H1 (cell line): Measurements from ENCODE around the gene SAMD4A. TPM values are rescaled to one million over a fixed set of nuclear protein-coding genes. Genes with fewer than 3 reads are reported as not detected.

ENCODE experiments used
- CHD2 ChIP-seq: IDR thresholded peaks from 2 replicates; pipeline ENCODE4 v1.6.1; 2012; ENCODE audit warnings: low read length, improper control_type of control experiment
- MAFK ChIP-seq: IDR thresholded peaks from 2 replicates; pipeline ENCODE4 v1.6.1; 2012; ENCODE audit warnings: low read depth, mild to moderate bottlenecking, improper control_type of control experiment, low read length
- SAP30 ChIP-seq: fragments of 300-600 bp; sonication (generic); IDR thresholded peaks from 2 replicates; pipeline ENCODE4 v1.7.1; 2012; ENCODE audit warnings: low read length, moderate library complexity, mild to moderate bottlenecking, inconsistent platforms; ENCODE audit not compliant: insufficient read depth, insufficient replicate concordance
- SP4 ChIP-seq: IDR thresholded peaks from 2 replicates; pipeline ENCODE4 v1.6.1; 2012; ENCODE audit warnings: low read length, inconsistent platforms
- TAF7 ChIP-seq: optimal IDR thresholded peaks from 2 replicates; pipeline ENCODE3; 2011; ENCODE audit warnings: low read depth, mild to moderate bottlenecking, inconsistent platforms, low read length, moderate library complexity, borderline replicate concordance
- polyA plus RNA-seq, 7 experiments: library from polyadenylated mRNA; depleted of rRNA in 3 of 7; stranded (reverse) in 5 of 7; unstranded in 2 of 7; fragments of >200 nt in 5 of 7; fragments of 200-250 nt in 2 of 7; gene quantifications; 1 replicate in 5 of 7; 2 replicates in 1 of 7; 4 replicates in 1 of 7; pipeline versions ENCODE4 v1.2.1 to v1.2.3, GENCODE V29; 2011 to 2013; ENCODE audit warnings: missing spikeins in 2 of 7, mixed read lengths in 2 of 7
- total RNA-seq: library from RNA; stranded (reverse); fragmentation: NEBNext Ultra II Directional; extraction: Animal tissue kit (Norgen Biotek cat#: 25700); gene quantifications from 2 replicates; pipeline ENCODE4 v1.2.1, GENCODE V29; 2021
- TF ChIP-seq, protein P1 (sequence below), 3 experiments: IDR thresholded peaks; 1 replicate in 2 of 3; 2 replicates in 1 of 3; pipeline versions ENCODE4 v1.5.1 to v1.6.1; 2011; ENCODE audit warnings: low read length in 3 of 3, mild to moderate bottlenecking in 3 of 3, inconsistent platforms in 2 of 3, low read depth in 1 of 3, moderate library complexity in 1 of 3; ENCODE audit not compliant: insufficient read depth in 1 of 3; ENCODE audit errors: control extremely low read depth in 1 of 3
- TF ChIP-seq, protein P2 (sequence below): fragments of 300-600 bp; sonication (generic); IDR thresholded peaks from 2 replicates; pipeline ENCODE4 v1.7.1; 2012; ENCODE audit warnings: low read length, moderate library complexity, mild to moderate bottlenecking, inconsistent platforms; ENCODE audit not compliant: insufficient replicate concordance

SAMD4A gene
- total and polyA plus RNA-seq, 2 of the 8 experiments (the other 6 are each of a cell fraction or from before 2014, with no cell fraction given) = 2.4 to 12.3 TPM

DNA sequence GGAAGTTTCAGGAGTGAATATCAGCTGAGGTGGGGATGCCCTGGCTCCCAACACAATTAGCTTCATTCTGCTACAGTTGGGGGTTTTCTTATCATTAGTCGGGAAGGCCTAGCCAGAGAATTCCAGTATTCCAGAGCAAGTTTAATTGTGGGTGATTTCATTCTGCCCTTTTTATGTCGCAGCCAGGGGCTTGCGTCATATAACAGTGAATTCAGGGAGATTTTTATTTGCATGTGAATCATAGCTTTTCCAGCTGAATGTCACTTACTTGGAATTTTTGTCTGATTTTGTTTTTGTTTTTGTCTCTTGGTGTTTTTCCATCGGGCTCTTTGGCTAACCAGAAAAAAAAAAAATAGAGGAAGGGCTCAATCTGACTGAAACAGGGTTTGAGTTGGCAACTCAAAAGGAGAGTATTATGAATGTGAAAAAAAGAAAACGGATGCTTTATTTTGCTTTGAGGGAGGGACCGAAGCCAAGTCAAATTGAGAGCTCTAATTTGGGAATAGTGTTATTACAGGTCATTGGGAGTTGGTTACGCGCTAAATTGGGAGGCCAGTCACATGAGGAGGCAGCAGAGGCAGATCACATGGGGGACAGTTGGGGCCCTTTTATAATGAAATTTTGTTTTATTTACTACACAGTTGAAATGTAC, 119.4 kb downstream of the SAMD4A start (continued):
- TF ChIP-seq, protein P1, sequence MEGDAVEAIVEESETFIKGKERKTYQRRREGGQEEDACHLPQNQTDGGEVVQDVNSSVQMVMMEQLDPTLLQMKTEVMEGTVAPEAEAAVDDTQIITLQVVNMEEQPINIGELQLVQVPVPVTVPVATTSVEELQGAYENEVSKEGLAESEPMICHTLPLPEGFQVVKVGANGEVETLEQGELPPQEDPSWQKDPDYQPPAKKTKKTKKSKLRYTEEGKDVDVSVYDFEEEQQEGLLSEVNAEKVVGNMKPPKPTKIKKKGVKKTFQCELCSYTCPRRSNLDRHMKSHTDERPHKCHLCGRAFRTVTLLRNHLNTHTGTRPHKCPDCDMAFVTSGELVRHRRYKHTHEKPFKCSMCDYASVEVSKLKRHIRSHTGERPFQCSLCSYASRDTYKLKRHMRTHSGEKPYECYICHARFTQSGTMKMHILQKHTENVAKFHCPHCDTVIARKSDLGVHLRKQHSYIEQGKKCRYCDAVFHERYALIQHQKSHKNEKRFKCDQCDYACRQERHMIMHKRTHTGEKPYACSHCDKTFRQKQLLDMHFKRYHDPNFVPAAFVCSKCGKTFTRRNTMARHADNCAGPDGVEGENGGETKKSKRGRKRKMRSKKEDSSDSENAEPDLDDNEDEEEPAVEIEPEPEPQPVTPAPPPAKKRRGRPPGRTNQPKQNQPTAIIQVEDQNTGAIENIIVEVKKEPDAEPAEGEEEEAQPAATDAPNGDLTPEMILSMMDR (IDR thresholded peaks at IDR 0.05; ENCODE audit: control extremely low read depth in 1 of 3, insufficient read depth in 1 of 3, low read depth in 1 of 3, low read length in 3 of 3) = no peak
- TF ChIP-seq SAP30 = no peak
- no peak for TF ChIP-seq SP4
- no peak for TF ChIP-seq TAF7
- TF ChIP-seq MAFK = no peak
- TF ChIP-seq CHD2 = no peak
- TF ChIP-seq, protein P2, sequence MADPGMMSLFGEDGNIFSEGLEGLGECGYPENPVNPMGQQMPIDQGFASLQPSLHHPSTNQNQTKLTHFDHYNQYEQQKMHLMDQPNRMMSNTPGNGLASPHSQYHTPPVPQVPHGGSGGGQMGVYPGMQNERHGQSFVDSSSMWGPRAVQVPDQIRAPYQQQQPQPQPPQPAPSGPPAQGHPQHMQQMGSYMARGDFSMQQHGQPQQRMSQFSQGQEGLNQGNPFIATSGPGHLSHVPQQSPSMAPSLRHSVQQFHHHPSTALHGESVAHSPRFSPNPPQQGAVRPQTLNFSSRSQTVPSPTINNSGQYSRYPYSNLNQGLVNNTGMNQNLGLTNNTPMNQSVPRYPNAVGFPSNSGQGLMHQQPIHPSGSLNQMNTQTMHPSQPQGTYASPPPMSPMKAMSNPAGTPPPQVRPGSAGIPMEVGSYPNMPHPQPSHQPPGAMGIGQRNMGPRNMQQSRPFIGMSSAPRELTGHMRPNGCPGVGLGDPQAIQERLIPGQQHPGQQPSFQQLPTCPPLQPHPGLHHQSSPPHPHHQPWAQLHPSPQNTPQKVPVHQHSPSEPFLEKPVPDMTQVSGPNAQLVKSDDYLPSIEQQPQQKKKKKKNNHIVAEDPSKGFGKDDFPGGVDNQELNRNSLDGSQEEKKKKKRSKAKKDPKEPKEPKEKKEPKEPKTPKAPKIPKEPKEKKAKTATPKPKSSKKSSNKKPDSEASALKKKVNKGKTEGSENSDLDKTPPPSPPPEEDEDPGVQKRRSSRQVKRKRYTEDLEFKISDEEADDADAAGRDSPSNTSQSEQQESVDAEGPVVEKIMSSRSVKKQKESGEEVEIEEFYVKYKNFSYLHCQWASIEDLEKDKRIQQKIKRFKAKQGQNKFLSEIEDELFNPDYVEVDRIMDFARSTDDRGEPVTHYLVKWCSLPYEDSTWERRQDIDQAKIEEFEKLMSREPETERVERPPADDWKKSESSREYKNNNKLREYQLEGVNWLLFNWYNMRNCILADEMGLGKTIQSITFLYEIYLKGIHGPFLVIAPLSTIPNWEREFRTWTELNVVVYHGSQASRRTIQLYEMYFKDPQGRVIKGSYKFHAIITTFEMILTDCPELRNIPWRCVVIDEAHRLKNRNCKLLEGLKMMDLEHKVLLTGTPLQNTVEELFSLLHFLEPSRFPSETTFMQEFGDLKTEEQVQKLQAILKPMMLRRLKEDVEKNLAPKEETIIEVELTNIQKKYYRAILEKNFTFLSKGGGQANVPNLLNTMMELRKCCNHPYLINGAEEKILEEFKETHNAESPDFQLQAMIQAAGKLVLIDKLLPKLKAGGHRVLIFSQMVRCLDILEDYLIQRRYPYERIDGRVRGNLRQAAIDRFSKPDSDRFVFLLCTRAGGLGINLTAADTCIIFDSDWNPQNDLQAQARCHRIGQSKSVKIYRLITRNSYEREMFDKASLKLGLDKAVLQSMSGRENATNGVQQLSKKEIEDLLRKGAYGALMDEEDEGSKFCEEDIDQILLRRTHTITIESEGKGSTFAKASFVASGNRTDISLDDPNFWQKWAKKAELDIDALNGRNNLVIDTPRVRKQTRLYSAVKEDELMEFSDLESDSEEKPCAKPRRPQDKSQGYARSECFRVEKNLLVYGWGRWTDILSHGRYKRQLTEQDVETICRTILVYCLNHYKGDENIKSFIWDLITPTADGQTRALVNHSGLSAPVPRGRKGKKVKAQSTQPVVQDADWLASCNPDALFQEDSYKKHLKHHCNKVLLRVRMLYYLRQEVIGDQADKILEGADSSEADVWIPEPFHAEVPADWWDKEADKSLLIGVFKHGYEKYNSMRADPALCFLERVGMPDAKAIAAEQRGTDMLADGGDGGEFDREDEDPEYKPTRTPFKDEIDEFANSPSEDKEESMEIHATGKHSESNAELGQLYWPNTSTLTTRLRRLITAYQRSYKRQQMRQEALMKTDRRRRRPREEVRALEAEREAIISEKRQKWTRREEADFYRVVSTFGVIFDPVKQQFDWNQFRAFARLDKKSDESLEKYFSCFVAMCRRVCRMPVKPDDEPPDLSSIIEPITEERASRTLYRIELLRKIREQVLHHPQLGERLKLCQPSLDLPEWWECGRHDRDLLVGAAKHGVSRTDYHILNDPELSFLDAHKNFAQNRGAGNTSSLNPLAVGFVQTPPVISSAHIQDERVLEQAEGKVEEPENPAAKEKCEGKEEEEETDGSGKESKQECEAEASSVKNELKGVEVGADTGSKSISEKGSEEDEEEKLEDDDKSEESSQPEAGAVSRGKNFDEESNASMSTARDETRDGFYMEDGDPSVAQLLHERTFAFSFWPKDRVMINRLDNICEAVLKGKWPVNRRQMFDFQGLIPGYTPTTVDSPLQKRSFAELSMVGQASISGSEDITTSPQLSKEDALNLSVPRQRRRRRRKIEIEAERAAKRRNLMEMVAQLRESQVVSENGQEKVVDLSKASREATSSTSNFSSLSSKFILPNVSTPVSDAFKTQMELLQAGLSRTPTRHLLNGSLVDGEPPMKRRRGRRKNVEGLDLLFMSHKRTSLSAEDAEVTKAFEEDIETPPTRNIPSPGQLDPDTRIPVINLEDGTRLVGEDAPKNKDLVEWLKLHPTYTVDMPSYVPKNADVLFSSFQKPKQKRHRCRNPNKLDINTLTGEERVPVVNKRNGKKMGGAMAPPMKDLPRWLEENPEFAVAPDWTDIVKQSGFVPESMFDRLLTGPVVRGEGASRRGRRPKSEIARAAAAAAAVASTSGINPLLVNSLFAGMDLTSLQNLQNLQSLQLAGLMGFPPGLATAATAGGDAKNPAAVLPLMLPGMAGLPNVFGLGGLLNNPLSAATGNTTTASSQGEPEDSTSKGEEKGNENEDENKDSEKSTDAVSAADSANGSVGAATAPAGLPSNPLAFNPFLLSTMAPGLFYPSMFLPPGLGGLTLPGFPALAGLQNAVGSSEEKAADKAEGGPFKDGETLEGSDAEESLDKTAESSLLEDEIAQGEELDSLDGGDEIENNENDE = no peak
